GM12801 (cell line): ENCODE data around the gene ZNF536.

Source experiments
- TF ChIP-seq, protein P1 (sequence below): IDR thresholded peaks from one replicate; pipeline ENCODE4 v1.5.1; 2011; ENCODE audit warnings: control low read depth; ENCODE audit not compliant: insufficient read length; ENCODE audit errors: extremely low read depth

ZNF536 gene

DNA sequence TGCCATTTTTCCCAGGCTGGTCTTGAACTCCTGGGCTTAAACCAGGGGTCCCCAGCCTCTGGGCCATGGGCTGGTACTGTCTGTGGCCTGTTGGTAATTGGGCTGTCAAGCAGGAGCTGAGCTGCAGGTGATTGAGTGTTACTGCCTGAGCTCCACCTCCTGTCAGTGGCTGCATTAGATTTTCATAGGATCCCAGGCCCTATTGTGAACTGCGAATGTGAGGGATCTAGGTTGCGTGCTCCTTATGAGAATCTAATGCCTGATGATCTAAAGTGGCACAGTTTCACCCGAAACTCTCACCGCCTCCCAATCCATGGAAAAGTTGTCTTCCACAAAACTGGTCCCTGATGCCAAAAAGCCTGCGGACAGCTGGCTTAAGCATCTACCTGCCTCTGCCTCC lies 16.6 kb upstream of the ZNF536 start:
- TF ChIP-seq, protein P1, sequence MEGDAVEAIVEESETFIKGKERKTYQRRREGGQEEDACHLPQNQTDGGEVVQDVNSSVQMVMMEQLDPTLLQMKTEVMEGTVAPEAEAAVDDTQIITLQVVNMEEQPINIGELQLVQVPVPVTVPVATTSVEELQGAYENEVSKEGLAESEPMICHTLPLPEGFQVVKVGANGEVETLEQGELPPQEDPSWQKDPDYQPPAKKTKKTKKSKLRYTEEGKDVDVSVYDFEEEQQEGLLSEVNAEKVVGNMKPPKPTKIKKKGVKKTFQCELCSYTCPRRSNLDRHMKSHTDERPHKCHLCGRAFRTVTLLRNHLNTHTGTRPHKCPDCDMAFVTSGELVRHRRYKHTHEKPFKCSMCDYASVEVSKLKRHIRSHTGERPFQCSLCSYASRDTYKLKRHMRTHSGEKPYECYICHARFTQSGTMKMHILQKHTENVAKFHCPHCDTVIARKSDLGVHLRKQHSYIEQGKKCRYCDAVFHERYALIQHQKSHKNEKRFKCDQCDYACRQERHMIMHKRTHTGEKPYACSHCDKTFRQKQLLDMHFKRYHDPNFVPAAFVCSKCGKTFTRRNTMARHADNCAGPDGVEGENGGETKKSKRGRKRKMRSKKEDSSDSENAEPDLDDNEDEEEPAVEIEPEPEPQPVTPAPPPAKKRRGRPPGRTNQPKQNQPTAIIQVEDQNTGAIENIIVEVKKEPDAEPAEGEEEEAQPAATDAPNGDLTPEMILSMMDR = no peak

DNA sequence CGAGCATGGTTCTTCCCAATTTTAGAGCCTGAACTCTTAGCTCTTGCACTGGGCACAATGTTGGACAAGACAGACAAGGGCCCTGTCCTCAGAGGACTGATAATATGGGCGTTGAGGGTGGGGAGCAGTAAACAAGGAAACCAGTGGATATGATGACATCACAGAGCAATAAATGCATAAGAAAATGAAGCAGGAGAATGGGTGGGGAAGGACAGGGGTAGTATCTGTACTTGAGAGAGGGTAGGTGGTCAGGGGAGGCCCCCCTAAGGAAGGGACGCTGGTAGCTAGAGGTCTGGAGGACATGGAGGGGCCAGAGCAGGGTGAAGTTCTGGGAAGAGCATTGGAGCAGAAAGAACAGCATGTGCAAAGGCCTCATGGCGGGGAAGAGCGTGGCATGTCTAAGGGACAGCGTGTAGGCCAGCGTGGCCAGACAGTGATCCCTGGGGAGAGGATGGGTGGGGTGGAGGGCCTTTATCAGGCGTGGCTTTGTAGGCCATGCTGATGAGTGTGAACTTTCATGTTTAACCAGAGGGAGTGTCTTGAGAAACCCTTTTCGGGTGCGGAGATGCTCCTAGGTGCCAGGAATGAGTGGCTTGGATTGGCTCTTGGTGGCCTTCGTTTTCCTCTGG lies 15.1 kb upstream of the ZNF536 start:
- TF ChIP-seq, protein P1 = no peak

DNA sequence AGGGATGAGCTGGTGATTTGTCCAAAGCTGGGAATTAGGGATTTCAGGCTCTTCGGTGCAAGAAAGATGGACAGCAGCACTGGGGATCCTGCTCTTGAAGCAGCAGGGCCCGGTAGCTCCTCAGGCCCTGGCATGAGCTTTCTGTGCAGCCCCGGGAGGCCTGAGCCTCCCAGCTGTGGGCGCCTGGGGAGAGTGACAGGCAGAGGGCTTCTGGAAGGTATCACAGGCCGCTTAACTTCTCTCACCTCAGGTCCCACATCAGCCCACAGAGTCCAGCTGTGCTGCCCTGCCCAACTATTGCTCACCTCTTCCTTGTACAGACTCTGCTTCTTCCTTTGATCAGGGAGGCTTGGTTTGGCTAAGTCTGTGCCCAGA lies 14.6 kb upstream of the ZNF536 start:
- TF ChIP-seq, protein P1 = no peak

DNA sequence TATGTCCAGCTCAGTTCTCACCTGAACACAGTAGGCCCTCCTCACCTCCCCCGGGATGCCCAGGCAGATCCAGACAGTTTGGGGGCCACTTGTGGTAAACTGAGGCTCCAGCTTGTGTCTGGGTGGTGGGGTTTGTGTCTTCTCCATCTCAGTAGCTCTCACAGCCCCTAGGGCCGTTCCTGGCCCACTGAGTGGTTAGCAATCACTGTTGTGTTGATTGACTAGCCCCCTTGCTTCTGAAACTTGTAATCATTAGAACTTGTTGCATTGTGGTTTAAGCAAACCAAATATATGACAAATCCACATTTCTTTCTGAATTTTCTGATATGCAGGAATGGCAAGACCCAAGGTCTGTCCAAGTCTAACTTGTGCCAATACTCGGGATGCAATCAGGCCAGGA lies 13.9 kb upstream of the ZNF536 start:
- TF ChIP-seq, protein P1 = no peak

DNA sequence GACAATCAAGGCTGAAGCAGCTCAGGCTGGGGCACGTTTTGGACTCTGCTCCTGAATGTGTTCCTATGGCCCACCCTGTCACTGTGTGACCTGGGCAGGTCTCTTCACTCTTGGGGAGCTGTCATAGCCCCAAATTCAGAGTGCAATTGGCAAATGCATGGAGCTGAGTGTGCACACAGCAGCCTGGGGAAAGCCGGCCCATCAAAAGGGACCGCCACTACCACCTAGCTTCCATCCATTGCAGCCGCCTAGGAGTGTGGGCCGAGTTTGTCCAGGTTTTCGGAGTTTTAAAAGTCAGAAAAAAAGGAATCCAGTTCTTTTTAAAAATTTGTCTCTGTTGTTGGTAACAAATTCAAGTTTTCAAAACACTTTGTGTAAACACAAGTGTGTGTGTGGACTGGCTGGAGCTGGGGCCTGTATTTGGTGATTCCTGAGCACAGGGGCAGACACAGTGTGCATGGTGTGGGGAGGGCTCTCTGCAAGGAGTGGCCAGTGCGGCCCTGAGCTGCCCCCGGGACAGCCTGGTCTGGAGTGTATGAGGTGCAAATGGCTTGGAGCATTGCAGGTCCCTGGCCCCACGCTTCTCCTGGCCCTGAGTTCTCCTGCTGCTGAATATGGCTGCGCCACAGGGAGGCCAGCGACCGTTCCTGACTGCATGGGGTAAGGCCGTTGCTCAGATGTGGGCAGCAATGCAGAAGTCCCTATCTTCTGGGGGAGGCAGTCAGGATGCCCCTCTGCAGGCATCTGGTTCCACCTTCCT lies 13.2 kb upstream of the ZNF536 start:
- TF ChIP-seq, protein P1 = no peak

DNA sequence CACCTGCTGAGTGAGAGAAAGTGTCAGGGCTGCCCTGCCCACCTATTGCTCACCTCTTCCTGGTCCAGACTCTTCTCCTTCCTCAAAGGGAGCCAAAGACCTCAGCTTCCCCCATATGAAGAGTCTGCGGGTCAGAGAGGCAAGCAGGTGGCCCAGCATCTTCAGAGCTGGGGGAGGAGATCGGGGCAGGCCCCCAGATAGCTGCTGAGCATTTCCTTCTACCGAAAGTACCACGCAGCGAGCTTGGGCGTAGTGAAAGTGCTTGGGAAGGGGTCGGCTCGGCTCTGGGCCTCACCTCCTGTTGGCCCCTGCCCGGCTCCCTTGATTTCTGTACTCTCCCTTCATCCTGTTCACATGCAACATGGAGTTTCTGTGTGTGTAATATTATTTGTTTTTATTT lies 12.2 kb upstream of the ZNF536 start:
- TF ChIP-seq, protein P1 = no peak

DNA sequence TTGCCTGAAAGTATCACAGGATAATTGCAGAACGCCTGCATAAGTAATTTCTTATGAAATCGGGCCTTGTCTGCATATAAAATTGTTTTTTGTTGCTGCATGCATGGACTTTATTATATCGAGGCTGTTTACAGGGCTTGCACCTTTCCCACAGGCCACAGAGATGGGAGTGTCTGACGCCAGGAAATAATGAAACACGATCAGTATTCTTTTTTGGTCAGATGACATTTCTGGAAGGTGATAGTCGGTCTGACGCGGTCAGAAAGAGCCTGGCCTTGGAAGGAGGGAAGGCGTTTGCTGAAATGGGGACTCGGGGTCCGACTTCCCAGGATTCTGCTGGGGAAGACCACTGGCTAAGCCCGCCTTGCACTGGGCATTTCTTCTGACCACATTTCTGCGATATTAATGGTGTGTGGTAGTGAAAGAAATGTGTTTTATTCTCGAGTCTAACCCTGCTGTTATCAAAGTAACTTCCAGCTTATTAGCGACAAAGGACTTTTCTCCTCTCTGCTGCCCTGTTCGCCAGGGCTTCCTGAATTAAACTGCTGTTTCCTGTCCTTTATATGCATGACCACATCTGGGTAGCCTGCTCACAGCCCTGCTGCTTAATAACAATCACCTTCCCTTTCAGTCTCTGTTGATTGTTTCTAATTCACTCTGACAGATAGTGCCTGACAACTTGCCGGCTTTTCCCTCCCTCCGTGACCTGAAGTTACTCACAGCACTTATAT lies 11.6 kb upstream of the ZNF536 start:
- TF ChIP-seq, protein P1 = no peak
